ENCODE results near the gene PML.
A peak's percentile ranks its signal among the peaks of the same experiment; 100 is the strongest.

The PML gene, protein sequence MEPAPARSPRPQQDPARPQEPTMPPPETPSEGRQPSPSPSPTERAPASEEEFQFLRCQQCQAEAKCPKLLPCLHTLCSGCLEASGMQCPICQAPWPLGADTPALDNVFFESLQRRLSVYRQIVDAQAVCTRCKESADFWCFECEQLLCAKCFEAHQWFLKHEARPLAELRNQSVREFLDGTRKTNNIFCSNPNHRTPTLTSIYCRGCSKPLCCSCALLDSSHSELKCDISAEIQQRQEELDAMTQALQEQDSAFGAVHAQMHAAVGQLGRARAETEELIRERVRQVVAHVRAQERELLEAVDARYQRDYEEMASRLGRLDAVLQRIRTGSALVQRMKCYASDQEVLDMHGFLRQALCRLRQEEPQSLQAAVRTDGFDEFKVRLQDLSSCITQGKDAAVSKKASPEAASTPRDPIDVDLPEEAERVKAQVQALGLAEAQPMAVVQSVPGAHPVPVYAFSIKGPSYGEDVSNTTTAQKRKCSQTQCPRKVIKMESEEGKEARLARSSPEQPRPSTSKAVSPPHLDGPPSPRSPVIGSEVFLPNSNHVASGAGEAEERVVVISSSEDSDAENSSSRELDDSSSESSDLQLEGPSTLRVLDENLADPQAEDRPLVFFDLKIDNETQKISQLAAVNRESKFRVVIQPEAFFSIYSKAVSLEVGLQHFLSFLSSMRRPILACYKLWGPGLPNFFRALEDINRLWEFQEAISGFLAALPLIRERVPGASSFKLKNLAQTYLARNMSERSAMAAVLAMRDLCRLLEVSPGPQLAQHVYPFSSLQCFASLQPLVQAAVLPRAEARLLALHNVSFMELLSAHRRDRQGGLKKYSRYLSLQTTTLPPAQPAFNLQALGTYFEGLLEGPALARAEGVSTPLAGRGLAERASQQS

DNA sequence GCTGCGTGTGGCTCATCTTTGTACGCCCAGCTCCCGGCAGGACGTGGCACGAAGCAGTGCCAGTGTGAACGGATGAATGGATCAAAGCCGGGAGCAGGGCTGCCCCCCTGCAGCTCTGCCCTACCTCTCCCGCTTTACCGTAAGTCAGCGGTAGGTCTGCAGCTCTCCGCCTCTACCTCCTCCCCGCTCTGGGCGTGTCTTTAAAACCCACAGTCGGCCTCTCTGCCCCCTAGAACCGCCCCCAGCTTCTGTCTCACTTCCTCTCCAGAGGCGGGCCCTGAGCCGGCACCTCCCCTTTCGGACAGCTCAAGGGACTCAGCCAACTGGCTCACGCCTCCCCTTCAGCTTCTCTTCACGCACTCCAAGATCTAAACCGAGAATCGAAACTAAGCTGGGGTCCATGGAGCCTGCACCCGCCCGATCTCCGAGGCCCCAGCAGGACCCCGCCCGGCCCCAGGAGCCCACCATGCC is at the start of gene PML:
Gene PML, plus strand, starts transcription at position 304 of the 471 bp plus-strand sequence. Its CDS starts 97 bp downstream, at position 401.
- DNase-seq, result peak; percentile 73

DNA sequence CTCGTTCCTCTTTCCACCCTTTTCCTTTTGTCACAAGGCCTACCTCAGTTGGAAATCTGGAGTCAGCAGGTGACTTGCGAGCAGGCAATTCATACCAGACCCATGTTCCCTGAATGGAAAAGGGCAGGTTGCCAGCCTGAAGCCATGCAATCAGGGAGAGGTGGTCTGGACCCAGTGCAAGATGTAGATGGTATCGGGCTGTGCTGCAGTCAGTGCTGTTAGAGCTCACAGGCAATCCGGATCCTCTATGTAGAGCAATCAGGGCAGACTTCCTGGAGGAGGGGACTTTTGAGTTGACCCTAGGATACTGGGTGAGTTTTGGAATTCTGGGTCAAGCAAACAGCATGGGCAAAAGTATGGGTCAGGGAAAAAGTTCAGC is 49.4 kb upstream of the PML start:
- no peak for DNase-seq

DNA sequence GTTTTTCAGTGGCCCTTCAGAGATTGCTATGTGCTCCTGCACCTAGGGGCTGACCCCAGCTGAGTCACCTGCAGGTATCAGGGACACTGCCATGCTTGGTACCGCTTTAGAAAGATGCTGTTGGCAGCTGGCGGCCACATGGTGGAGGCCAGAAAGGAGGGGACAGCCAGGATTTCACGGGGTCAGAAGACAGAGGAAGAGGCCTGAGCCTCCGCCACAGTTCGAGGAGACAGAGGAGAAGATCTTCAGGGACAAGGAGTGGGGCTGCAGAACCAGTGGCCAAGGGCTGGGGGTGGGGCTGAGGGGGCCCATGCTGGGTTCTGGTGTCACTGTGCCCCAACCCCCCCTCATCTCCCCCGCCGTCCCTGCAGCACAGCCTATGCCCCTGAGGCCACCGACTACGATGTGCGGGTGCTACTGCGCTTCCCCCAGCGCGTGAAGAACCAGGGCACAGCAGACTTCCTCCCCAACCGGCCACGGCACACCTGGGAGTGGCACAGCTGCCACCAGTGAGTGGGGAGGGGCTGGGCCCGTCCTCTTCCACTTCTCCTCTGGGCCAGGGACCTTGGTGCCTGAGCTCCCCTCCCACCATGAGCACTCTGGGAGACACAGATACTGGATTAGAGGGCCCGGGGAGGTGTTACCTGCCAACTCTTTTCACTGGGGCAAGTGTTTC is 48.3 kb upstream of the PML start:
- no peak for DNase-seq

DNA sequence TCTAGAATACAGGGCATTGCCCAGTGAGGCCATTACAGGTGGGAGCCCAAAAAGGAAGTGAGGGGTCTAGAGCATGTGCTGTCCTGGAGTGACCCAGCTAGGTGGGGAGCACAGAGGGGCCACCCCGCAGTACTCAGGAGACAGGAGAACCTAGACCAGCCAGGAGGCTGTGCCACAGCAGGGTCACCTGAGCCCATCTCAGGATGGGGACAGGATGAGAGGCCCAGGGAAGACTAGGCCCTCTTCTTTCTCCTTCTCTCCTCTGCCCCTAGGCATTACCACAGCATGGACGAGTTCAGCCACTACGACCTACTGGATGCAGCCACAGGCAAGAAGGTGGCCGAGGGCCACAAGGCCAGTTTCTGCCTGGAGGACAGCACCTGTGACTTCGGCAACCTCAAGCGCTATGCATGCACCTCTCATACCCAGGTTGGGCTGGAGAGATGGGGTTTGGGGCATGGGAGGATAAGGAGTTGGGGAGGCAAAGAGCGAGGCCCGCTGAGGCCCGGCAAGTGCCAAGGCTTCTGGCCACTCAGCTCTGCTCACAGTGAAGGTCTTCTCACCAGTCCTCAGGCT is 47.6 kb upstream of the PML start:
- DNase-seq, result no peak

DNA sequence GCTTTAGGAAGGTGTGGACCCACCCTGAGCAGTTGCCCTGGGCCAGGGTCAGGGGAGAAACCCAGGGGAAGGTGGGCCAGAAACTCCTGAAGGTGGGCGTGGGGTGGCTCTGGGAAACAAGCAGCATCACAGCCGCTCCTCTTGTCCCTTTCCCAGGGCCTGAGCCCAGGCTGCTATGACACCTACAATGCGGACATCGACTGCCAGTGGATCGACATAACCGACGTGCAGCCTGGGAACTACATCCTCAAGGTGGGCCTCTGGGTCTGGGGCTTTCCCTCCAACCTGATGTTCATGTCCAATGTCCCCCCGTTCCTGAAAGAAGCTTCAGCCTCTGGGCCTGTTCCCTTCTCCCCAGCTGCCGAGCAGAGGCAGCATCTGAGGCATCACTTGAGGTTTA is 46.9 kb upstream of the PML start:
- no peak for DNase-seq

DNA sequence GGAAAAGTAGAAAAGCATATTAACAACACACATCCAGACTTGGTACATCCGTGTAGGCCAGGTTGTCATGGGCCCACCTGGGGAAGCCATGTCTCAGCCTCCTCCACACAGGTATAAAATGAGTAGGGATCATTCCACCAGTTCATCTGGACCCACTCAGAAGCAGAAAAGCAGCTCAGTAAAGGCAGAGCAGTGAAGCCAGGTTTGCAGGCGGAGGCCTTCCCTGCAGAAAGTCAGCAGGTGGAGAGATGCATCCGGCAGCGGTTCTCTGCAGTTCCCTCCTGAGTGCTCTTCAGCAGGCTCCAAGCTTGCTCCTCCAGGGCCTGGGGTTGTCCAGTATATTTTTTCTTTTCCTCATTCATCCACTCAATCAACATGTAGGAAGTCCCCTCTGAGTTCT is 46.1 kb upstream of the PML start:
- DNase-seq, result no peak

DNA sequence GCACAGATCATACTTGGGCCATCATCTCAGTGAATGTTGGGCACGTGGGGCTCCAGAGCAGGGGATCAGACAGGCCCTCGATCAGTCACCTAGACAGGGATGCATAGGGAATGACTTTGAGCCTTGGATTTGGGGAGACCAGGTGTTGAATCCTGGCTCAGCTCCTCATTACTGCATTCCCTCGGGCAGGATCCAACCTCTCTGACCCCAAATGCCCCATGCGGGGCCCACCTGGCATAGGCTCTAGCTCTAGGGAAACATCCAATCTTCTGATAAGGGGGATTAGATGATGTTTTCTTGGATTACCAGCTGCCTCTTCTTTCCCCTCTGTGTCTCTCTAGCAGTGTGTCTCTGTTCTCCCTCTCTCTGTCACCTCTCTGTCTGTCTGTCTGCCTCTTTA is 45.5 kb upstream of the PML start:
- DNase-seq, result no peak

DNA sequence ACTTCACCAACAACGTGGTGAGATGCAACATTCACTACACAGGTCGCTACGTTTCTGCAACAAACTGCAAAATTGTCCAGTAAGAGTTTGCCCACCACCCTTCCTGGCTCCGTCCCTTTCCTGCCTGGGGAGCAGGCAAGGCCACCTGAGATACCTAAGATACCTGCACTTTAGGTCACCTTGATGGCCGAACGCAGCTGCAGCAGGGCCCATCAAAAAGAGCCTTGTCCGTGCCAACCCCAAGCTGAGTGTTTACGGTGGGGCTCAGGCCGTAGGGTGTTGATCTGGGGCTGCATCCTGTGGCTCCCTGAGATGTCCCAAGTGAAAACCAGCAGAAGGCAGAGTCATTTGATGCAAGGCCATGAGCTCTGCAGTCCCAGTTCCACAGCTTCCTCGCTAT is 45.0 kb upstream of the PML start:
- no peak for DNase-seq

DNA sequence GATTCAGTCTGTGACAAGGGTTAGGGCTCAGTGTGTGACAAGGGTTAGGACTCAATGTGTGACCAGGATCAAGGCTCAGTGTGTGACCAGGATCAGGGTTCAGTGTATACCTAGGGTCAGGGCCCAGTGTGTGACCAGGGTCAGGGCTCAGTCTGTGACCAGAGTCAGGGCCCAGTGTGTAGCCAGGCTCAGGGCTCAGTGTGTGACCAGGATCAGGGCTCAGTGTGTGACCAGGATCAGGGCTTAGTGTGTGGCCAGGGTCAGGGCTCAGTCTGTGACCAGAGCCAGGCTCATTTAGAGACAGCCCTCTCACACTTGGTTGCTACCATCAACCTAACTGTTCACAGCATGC is 44.1 kb upstream of the PML start:
- DNase-seq, result no peak

DNA sequence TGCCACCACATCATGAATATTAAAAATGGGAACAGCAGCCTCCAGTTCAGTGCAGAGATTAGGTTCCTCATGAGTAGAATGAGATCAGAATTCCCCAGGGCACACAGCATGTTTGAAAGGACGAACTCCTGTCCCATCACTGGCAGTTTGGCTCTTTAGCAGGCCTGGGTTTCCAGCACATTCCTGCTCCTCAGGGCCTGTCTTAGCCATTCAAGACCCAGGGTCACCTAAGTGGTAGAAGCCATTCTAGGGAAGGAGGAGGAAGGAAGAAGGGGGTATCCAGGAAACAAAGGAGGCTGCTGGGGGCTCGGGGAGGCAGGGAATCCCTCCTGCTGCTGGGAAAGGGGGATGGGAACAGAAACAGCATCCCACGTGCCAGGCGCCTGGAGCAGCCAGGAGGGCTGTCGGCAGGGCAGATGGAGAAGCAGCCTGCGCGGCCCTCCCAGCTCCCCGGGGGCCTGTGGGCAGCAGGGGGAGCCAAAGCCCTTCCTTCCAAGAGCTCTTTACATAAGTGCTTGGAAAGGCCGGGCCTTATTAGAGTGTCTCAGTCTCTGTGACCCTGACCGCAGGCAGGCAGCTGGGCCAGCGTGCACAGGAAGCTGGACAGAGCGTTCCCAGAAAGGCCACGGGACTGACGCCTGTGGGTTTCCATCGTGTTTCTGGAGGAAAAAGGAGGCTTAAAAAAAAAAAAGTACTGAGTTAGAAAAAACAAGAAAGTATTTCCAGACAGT is 43.5 kb upstream of the PML start:
- DNase-seq, result peak; percentile 47

DNA sequence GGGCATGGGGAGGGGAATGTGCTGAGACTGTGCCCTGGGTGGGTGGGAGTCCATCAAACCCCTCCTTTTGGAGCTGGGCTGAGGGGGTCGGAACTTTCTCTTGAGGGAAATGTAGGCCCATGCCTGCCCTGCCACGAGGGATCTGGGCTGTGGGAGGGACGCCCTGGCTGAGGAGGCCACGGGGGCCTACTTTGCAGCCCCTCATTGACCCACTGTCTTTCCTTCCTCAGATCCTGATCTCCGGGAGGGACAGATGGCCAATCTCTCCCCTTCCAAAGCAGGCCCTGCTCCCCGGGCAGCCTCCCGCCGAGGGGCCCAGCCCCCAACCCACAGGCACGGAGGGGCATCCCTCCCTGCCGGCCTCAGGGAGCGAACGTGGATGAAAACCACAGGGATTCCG is 42.9 kb upstream of the PML start:
- no peak for DNase-seq

DNA sequence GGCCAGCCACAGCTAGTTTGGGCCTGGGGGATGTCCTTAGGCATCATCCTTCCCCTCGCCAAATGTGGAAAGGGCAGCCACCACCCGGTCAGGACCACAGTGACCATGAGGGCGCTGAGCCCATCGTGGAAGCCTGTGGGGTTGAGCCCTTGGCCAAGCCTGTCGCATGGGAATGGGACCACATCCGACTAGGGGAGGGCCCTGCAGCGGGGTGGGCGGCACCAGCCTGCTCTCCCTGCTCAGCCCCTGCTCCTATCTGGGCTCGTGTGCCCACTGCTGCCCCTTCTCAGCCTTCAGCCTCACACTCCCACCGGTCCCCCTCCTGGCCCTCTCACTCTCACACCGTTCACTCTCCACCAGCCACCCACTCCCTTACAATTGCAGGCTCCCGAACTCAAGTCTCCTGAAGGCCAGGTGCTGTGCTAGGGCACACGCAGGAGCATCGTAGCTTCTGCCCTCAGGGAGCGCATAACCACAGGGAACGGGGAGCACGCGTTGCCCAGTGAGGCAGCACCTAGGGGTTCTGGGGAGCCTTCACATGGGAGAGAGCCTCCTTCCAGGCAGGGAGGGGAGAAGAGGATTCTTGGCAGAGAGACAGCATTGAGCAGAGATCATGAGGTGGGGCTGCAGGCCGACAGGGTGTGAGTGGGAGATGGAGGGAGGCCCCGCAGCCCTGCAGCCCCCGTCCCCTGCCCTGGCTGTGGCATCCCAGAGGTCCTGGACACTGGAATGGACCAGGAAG is 42.2 kb upstream of the PML start:
- no peak for DNase-seq

DNA sequence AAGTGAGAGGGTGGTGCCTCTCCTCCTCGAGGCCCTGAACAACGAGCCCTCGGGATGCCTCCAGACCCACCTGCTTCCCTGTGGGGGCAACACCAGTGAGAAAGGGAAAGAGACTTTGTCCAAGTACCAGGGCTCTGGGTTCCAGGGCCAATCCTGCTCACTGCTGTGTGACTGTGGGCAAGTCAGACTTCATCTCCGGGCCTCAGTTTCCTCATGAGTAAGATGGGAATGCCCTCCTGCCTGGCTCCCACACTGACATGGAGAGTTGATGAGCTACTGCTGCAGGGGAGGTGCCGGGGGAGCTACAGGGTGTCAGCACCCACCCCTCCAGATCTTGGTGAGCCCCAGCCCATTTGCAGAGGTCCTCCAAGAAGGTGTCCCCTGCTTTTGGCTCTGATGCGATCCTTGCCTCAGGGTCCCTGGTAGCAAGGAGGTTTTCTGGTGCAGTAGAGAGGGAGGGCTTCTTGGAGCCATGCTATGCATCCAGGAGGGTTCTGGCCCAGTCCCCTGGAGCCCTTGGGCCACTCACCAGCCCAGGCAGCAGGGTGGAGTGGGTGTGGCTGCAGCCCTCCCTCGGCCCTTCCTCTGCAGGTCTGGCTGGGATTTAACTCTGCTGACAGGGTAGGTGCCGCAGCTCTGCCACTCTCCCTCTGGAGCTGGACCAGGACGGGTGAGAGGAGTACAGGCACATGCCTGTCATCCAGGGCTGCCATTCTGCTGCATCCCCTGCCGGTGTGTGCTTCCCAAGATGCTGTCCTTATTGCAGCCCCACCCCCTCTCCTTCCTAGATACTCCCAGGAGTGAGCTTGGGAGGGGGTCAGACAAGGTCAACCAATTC is 41.4 kb upstream of the PML start:
- no peak for DNase-seq

DNA sequence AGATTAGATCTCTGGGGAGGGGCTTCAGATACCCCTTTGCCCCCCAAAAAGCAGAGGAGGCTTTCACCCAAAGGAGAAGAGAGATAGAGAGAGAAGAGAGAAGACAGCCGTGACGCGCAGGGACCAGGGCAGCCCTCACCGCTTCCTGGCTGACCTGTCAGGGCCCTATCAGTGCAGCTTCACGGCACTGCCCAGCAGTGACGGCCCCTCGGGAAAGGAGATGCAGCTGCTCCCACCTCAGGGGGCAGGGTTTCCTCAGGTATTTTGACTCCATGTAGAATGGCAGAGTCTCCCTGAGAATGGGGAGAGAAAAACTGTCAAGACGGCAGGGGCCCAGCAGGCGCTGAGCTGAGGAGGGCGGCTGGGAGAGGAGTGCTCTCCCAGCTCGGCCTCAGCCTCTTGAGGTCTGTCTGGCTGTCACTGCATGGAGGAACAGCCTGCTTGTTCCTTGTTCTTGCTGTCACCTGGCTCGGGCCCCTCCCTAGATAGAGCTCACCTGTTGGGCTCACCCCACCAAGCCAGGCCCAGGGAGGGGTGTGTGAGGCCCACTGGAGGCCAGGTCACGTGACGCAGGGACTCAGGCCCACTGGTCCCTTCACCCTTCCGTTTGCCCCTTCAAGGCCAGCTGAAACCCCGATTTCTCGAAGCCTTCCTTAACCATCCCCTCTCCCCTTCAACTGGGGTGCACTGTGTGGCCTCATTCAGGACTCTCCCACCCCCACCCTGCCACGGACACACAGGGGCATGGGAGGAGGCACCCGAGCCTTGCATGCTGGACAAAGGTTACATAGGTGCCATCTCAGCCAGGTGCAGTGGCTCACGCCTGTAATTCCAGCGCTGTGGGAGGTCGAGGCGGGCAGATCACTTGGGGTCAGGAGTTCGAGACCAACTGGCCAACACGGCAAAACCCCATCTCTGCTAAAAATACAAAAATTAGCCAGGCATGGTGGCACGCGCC is 40.0 kb upstream of the PML start:
- DNase-seq, result no peak

DNA sequence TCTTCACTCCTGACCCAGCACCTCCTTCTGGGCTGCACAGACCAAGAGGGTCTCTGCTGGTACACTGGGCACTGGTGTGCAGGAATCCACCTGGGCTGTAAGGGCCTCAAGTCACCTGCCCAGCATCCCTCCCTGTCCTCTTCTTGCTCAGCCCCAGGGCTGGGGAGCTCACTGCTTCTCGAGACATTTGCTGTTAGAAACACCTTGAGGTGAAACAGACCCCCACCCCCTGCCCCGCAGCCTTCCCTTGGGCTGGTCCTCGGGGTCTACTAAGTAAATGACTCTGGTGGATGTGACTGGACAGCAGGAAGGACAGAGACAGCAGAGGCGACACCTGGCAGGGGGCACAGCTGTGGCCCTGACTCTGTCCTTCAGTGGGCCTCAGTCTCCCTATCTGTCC is 39.2 kb upstream of the PML start:
- DNase-seq, result no peak

DNA sequence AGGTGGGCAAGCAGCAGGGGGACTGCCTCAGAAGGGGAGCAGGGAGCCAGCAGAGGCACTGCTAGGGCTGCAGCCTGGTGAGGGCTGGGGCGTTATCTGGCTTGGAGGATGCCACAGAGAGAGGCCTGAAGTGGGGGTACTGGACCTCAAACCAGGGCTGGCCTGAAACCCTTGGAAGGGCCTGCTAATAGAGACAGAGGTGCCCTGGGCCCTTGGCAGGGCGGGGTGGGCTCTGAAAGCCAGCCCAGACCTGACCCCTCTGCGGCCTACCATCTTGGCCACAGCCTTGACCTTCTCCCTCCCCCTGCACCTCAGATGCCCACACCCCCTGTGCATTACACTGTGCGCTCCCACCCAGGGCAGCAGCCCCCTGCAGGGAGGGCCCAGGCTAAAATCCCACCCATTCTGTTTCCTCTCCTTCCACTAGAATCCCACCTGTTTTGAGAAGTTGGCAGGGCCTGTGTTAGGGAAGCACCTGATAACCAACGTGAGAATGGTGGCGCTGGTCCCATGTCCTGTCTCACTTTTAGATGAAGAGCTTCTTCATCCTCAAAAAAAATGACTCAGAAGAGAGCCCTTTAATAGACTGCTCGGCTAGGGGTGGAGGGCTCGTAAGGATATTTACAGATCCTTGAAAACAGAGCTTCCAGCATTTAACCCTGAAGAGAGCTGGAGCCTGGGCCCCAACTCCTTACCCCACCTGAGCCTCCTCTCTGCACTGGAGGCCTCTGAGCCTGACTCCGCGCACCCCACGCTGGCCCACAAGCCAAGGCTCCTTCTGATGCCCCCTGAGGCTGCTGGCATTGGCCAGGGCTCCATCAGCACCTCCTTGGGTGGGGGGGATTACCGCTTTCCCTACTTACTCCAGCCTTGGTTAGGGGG is 38.4 kb upstream of the PML start:
- no peak for DNase-seq

DNA sequence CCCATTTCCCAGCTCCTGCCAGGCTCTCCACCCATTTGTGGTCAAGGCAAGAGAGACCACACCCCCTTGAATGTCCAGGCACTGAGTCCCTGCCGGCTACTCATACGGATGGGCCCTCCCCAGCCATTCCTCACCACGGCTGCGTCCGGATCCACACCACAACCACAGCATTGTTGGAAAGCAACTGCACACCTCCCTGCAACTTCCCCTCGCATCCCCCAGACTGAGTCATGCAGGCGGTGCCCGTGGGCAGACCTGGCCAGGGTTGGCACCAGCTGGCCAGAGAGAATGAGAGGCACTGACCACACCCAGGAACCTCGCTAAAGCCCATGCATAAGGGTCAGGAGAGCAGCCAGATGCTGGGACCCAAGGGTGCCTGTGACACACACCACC is 37.8 kb upstream of the PML start:
- no peak for DNase-seq

DNA sequence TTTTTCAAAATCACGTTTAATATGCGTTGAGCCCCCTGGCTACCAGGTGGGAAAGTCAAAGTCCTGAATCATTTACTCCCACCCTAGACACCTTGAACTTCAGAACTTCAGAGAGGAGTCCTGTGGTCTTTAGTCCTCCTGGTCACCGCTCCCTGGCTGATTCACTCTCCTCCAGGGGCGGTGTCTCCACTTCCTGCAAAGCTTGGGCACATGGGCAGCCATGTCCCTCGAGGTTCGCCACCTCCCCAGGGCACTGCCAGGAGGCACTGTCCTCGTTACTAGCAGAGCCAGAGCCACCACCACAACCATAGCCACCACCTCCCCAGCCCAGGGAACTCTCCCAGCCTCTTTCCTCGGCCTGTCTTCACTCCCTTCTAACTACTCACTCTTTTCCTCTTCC is 37.2 kb upstream of the PML start:
- DNase-seq, result no peak

DNA sequence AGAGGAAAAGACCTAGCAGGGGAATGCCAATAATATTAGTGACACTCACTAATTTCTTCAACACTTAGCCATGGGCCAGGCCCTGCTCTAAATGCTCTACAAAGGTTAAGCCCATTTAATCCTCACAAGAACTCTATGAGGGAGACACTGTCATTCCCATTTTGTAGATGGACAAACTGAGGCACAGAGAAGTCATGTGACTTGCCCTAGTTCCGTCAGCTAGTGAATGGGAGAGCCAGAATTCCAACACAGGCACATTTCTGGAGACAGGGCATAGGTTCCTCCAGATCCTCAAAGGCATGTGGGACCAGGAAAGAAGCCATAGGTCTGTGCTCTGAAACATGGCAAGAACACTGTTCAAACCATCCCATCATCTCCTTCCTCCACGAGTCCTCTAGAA is 36.7 kb upstream of the PML start:
- no peak for DNase-seq

Measured in DMS79 treated with DMSO at 0.1 percent for 48 hours (cell line).